GM12891 (cell line): ENCODE data around the gene SLC38A6.

ENCODE experiments used
- POLR2A ChIP-seq: IDR thresholded peaks from 2 replicates; pipeline ENCODE4 v1.6.1; 2011; ENCODE audit warnings: low read depth, low read length, control low read depth
- POLR2AphosphoS5 ChIP-seq: IDR thresholded peaks from 2 replicates; pipeline ENCODE4 v1.6.1; 2011; ENCODE audit warnings: low read depth, low read length, control low read depth
- POU2F2 ChIP-seq: IDR thresholded peaks from 2 replicates; pipeline ENCODE4 v1.6.1; 2011; ENCODE audit warnings: low read depth, mild to moderate bottlenecking, control low read depth, low read length, moderate library complexity
- SPI1 ChIP-seq: IDR thresholded peaks from 2 replicates; pipeline ENCODE4 v1.6.1; 2011; ENCODE audit warnings: low read depth, low read length, control low read depth
- TAF1 ChIP-seq: IDR thresholded peaks from 2 replicates; pipeline ENCODE4 v1.6.1; 2011; ENCODE audit warnings: low read depth, low read length, control low read depth

- TF ChIP-seq POLR2A, result no peak
- TF ChIP-seq POLR2AphosphoS5, result no peak
- no peak for TF ChIP-seq TAF1
- TF ChIP-seq SPI1, result no peak
- no peak for TF ChIP-seq POU2F2
Measured at GRCh38 chr14:60975551-60975950, 5.5 kb upstream of the SLC38A6 start.
